GM19438 (cell line): Measurements from ENCODE around the gene CEP85L.
A peak's percentile ranks its signal among the peaks of the same experiment; 100 is the strongest.

ENCODE experiments used
- ATAC-seq: cut with Tn5 transposase; IDR thresholded peaks from one replicate; pipeline ENCODE4 v1.9.1; 2021; ENCODE audit warnings: low read depth; ENCODE audit not compliant: unreplicated experiment

The CEP85L gene

DNA sequence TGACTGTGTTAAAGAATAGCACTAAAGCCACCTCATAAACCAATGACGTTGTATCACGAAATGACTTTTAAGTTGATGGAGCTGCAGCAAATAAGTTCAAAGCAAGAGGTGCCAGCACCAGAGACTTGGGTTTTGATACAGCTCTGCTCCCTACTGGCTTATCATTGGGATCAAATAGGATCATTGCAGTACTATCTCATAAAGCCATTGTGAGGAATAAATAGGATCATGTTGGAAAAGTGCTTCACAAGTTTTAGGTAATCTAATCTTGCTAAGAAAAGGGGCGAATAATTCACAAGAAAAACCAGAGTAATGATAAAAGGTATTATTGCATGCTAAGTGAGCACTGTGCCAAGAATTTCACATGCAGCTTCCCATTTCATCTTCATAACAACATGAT, 10.4 kb upstream of the CEP85L start:
- ATAC-seq = no peak

DNA sequence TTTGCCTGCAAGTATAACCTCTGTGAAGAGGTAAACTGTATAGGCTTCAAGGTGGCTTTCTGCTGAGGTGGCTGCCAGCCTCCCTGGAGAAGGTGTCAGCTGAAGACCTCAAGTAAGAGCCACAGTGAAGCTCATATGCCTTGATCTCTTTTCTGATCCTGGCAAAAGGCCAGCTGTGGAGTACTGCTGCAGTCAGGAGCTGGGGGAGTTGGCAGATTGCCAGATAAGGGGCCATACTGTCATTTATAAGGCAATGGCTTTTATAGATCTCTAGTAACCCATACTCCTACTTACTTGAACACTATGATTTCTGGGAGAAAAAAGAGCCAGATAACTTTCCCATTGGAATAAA, 8.8 kb upstream of the CEP85L start:
- no peak for ATAC-seq

DNA sequence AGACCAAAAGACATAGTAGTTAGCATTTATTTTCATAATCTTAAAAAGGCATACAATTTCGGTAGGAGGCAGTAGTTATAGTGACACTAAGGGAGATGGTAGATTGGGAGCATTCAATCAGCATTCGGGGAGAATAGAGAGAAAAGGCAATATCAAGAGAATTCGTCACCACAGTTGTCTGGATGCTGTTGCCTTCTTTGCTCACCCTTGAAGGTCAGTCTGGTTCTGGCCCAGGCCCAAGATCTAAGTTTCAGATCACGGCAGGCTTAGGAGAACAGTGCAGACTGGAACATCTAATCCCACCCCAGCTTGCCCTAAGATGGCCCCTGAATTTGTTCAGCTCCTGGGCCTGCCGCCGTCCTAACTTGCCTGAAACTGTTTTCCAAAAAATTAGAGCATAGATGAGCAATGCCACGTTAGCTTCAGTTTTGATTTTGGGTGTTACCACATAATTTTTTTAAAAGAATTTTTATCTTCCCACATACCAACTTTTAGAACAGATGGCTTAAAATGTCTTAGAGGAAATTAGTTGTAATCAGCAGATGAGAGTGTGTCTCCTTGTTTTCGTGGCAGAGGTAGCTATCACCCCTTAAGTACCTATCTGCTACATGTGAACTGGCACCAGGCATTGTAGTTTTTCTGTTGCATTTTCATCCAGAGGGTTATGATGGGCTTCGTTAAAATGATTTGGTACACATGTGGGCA, 8.3 kb upstream of the CEP85L start:
- no peak for ATAC-seq

DNA sequence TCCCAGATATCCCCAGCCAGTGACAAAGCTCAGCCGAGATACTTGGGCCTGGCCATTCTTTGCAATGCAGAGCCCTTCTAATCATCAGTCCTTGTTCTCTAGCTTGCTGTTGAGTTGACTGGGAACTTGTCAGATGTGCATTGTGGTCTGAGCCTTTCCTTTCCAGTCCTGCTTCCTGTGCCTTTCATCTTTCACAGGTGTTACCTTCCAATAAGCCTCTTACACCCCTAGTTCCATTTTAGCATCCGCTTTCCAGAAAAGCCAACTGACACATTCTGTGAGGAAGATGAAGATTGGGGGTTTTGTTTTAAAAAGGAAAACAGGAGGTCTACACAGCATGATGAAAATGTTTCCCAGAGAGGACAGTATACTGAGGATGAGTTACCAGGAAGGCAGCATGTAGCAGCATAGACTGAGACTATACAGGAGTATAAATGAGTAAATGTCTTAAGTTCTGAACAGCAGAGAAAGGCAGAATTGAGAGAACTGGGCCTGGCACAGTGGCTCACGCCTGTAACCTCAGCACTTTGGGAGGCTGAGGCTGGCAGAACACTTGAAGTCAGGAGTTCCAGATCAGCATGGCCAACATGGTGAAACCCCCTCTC, 5.6 kb upstream of the CEP85L start:
- ATAC-seq = no peak

DNA sequence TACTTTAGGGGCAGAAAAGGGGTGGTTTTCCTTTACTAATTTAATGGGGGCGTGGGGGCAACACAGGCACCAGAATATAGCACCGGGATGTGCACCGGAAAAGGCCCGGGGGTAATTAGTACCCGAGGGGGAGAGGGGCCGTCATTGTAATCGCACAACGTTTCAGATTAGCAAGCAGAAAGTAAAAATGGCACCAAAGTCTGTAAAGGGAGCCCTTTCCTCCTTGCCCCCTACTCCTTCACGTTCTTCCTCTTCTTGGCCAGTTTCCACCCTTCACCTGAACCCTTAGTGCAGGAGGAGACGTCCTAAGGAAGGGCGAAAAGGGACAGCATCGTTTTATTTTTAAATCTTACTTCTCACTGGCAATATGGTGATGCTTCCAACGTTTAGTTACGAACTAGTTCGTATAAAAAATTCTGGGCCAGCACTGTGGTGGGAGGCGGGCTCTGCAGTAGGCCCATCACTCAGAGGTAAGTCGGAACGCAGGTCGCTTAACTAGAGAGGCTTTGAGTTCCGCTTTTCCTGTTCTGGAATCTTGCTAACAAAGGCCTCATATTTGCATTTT, 742 bp upstream of the CEP85L start:
- ATAC-seq = no peak

DNA sequence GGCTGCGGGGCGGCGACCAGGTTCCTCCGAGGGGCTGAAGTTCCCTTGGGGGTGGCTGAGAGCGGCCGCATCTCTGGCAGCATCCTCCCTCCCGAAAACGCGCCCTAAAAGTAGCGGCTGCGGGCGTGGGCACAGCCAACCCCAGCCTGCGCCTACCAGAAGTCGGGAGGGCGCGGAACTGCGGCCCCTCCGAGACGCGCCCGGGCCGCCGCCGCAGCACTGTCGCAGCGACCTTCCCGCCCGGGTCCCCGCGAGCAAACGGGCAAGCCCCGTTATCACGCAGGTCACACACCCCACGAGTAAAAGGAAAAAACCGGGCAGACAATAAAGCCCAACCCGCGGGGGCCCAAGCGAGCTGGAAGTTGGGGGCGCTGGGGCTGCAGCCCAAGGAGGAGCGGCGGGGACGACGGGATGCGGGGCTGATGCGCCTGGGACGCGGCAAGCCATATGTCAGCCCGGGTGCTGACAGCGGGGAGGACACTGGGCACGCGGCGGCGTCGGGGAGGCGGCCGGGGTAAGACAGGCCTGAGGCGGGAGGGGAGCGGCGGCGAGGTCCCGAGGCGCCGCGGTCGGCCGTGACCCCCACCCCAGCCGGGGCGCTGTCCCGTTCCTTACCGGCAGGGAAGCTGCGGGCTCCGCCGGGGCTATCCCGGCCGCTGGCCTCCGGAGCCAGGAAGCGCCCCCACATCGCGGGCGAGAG, 659 bp downstream of the CEP85L start:
- ATAC-seq = peak; percentile 42

DNA sequence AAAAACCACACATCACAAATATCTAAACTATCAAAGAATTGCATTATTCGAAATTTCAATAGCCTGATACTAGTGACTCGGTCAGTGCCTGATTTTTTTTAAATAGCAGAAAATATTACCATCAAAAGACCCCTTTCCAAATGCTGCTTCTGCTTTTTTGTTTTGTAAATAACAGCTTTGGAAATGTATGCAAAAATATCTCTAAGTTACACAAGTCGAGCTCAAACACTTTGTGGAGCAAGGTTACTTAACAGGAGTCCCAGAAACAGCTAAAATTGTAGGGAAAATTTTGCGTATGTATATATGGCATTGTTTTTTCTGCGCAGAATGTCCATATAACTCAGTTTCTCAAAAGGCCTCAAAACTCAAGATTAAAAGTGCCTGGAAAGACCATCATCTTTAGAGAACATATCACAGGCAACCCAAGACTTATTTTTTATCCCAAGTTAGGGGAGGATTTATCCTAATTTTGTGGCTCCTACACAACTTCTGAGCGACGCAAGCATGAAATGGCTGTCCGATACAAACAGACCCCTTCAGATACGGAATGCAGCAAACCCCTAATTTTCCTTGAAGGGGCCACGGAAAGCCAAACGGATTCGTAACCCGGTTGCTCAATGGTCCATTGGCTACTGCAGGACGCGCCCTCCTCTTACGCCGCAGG, 1.3 kb downstream of the CEP85L start:
- peak; percentile 32 for ATAC-seq

DNA sequence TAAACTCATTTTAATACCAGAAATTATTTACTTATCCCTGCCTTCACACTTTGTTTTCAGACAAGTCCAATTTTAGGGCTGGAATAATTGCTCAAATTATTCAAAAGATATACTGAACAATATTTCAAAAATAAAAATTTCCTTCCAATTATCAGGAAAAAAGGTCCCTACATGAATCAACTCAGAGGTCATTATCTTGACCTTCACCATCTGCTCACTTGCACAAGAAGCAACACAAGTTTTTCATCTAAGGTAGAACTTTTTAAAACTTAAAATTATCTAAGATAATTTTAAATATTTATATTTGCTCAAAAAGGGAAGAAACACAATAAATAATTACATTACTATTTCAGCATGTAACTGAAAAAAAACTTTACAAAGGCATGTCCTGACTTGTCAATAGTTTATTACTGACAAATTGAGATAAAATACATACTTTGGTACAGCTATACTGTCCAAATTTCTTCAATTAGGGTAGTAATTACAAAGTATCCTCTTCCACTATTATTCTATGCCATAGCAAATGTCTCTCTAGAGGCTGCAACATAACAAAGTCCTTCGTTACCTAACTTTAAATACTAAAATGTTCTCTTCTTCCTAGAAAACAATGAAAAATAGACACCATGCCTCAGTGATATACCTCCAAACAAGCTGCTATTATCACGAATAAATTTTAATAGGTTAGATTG, 2.4 kb downstream of the CEP85L start:
- no peak for ATAC-seq

DNA sequence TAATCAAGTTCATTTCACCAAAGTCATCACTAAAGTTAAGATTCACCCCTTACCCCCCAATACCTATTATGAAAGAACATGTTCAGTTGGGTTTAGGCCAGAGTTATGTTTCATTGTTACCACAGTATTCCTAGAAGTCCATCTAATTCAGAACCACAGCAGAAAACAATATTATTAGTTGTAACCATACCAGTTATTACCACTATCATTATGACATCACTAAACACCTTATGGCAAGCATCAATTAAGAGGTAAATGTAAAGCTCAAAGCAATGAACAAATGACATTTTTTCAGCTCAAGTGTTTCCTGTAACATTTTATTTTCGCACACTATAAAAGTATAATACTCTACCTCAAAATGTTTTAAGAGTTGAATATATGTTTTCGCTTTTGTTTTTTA, 4.4 kb downstream of the CEP85L start:
- no peak for ATAC-seq

DNA sequence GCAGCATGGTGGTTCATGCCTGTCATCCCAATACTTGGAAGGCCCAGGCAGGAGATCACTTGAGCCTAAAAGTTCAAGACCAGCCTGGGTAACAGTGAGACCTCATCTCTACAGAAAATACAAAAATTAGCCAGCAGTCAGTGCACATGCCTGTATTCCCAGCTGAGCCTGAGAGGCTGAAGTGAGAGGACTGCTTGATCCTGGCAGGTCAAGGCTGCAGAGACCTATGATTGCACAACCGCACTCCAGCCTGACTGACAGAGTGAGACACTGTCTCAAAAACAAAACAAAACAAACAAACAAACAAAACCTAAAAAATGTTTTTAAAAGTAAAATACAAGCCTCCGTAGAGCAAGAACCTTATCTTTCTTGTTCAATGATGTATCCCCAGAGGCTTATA, 6.0 kb downstream of the CEP85L start:
- ATAC-seq = no peak

DNA sequence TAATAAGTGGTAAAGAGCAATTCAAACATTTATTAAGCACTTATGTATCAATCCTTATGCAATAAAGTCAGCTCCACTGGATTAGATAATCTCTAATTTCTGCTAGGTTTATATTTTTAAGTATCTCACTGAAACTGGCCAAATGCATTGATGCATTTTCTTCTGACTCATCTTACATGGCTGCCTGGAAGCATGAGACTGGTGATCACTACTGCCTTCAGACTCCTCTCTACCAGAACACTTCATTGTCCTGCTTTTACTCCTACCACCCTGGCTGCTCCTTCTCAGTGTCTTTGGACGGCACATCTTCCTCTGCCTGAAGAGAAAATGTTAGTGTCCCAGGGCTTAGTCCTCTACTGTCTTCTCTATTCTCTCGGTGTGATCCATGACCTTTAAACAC, 7.4 kb downstream of the CEP85L start:
- ATAC-seq = no peak

DNA sequence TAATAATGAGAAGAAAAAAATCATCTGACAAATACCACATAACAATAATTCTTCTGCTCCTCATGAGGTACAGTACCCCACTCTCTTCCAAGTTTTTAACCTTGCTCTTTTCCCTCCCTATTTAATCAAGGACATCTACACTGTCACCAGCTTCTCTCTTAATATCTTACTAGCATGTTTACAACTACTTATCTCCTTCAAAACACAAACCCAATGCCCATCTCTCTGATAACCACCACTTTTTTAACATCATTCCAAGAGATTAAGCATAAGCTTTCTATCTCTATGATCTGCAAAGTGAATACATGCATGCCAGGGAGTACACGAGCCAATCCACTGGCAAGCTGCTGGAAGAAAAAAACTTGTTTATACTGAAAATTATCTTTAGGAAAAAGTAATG, 10.3 kb downstream of the CEP85L start:
- ATAC-seq = no peak

DNA sequence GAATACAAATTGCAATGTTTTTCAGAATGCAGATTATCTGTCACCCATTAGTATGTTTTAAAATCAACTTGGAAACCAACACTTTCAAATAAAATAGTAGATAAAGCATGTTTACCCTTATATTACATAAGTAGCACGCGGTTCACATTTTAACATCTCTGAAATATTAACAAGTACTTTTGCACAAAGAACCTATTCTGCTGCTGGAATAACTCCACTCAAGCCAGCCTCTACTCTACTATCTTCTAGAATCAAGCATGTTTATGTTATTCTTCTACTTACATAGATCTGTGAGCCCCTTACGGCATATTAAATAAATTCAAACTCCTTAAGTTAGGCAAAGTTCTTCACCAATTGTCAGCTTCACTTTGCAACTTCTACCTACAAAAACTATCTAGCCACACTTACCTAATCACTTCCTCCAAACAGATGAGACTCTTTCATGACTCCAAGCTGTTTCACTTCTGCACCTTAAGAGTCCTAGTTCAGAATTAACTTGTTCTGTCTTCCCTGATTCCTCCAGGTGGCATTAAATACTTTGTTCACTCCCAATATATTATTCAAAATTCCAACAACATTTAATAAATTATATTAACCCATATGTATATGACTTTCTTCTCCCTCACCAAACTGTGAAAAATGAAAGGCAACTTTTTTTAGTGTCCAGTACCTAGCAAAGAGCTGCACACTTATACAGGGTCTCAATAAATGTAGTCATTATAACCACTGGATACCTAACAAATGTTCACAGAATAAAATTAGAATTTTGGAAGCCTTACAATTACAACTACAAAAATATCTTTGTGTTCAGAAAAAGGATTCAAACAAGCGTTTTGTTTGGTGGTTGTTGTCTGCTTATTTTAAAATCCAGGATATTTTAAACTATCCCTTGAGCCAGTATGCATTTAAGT, 12.1 kb downstream of the CEP85L start:
- peak; percentile 87 for ATAC-seq

DNA sequence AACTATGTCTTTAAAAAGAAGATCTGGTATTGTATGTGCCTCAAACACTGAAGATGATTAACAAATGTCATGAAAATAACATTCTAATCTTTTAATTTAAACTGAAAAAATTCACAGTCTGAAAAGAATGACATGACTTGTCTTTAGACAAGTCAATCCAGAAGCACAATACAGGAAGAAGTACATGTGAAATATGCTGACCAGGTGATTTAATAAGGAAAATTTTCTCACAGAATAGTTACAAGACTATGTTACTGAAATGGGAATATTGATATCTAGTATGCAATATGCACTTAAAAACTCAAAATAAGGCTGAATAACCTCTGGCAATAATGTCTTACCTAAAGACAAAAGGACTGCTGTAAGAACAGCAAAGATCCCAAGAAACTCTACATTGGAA, 13.1 kb downstream of the CEP85L start:
- no peak for ATAC-seq

DNA sequence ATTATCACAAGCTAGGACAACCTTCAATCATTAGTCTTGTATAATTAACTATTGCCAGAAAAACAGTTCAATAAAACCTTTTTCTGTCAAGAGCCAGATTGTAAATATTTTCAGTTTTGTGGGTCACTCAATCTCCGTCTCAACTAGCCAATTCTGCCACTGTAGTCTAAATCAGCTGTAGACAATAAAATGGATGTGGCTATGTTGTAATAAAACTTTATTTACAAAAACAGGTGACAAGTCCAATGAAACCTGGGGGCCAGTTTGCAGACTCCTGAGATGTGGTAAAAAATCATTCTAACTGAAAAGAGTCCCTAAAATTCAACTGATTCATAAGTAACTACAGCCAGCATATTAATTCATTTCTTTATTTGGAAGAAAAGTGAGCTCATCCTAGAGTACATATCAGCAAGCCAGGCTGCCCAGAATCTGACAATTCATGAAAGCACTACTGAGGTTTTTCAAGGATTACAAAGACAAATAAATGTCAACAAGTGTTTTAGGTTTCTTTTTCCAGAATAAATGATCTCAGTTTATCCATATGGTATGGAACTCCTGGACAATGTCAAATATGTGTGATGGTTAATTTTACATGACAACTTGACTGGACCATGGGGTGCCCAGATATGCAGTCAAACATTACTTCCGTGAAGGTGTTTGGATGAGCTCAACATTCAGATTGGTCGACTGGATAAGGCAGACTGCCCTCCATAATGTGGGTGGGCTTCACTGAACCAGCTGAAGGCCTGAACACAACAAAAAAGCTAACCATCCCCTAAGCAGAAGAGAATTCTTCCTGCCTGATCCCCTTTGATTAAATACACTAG, 15.3 kb downstream of the CEP85L start:
- no peak for ATAC-seq

DNA sequence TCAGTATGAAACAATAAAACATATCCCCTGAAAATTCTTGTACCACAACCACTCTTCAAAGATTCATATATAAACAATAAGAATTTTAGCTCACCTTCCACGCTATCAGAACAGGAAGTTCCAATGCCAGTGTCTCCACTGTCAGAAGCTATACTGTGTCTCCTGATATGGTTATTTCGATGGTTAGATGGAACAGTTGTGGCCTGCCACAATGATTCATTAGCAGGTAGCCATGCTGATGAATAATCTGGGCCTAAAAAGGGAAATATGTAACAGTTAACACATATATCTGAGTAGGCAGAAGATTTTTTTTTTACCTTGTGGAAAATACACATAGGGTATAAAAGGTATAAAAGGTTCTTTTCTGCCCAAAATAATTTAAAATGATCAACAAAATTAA, 19.0 kb downstream of the CEP85L start:
- ATAC-seq = no peak

DNA sequence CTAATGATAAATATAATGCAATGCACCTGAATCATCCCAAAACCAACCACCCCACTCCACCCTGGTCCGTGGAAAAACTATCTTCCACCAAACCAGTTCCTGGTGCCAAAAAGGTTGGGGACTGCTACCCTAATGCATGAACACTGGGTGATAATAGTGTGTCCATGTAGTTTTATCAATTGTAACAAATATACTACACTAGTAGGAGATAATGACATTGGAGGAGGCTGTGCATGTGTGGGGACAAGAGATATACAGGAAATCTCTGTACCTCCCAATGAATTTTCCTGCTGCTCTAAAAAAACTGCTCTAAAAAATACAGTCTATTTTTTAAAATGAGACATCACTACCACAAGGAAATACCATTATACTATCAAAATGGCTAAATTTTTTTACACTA, 20.5 kb downstream of the CEP85L start:
- no peak for ATAC-seq

DNA sequence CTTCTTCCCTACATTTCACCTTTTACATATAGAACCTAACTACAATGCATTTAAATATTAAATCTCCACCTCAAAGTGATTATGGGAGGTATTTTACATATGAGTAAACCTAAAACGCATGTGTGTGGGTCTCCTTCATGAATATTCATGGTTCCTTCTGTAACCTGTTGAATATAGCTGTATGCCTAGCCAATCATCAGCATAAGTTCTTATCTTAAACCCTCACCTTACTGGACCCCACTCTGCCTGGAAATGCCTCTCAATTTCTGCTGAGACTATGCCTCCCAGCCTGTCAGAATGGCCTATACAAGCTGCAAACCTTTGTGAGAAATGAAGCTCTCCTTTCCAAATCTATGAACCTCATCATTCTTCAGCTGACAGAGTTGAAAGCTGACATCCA, 21.3 kb downstream of the CEP85L start:
- ATAC-seq = no peak

DNA sequence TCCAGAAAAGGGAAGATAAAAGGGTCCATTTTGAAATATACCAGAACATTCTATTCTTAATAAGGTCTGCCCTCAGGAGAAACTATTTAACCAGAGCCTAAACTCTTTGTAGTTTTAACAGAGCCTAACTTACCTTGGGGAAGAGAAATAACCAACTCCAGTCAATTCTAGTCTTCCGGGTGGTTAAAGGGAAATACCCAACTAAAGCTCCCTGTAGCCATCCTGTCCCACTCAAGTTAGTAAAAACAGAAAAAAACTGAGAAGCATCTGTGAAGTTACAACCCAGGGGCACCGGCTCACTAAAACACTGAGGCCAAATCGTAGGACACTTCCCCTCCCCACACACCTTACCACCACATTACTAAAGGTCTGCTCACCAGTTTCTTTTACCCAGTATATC, 23.7 kb downstream of the CEP85L start:
- ATAC-seq = no peak
